DOHH2 (cell line): ENCODE results near the gene FPR3.

Source experiments
- CTCF ChIP-seq: fragments of 200-600 bp; sonication (generic); IDR thresholded peaks from one replicate; pipeline ENCODE4 v1.5.1; 2014; ENCODE audit warnings: antibody characterized with exemption, mild to moderate bottlenecking, low read depth, low read length; ENCODE audit not compliant: poor library complexity, severe bottlenecking
- EZH2phosphoT487 ChIP-seq: fragments of 200-600 bp; sonication (generic); IDR thresholded peaks from 2 replicates; pipeline ENCODE4 v1.6.1; 2017; ENCODE audit warnings: borderline replicate concordance, mild to moderate bottlenecking, antibody characterized with exemption, low read length, moderate library complexity, mixed read lengths

GRCh38 chr19:51777570-51778462 is 17.1 kb upstream of the FPR3 start:
- TF ChIP-seq CTCF (peak; percentile 80), EZH2phosphoT487 (no peak)
